ENCODE results near the gene GPR4. TPM values are rescaled to one million over a fixed set of nuclear protein-coding genes. Genes with fewer than 3 reads are reported as not detected.
A peak's percentile ranks its signal among the peaks of the same experiment; 100 is the strongest.

Gene GPR4
- total and polyA plus RNA-seq, 2 of the 4 experiments (the other 2 are of a cell fraction): 0.02 TPM; not detected in 1

DNA sequence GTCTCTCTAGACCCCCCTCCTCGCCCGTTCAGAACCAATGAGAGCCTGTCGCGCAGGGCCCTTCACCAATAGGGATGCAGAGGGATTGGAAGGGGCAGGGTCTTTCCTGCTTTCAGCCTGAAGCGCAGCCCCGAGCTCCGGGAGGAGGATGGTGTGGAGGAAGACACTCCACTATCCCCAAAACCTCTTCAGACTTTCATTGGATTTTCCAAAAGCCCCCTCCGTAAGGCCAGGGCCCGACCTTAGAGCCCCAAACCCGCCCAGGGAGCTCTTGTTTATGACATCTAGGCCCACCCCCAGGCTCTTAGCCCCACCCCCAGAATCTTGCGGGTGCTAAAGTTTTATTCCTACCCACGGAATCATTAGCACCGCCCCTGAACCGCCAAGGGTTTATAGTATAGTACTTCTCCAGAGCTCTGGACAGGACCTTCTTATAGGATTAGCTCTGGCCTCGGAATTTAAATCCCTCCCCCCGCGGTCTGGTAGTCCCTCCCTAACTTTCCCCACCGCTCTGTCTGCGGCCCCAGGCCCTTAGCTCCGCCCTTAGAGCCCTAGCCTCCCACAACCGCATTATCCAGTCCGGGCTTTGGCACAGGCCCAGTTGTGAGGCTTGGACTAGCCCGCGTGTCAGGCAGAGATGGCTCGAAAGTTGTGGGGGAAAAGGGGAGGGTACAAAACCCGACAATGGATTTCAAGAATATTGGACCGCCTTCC is 43.8 kb upstream of the GPR4 start:
- no peaks in the 10 kb centered on the region for H3K9me1 ChIP-seq (ENCODE audit: insufficient read depth, low read length)
- no peak for TF ChIP-seq RAD21 (IDR thresholded peaks at IDR 0.05; ENCODE audit: low read length)
- peak; percentile 56; the same call in 1 of the 2 replicates for TF ChIP-seq RFX5 (IDR thresholded peaks at IDR 0.05; ENCODE audit: low read depth, low read length)
- peak; percentile 40; the same call in 1 of the 2 replicates for TF ChIP-seq FOS (IDR thresholded peaks at IDR 0.05; ENCODE audit: low read depth, low read length)
- ATAC-seq (ENCODE audit: low read depth) (peak; percentile 86), DNase-seq (peak; percentile 80)
- H2AK5ac ChIP-seq (ENCODE audit: low read depth, low read length): no peak overlapping the region
- peaks cover 10% of the 10 kb centered on the region for H3K4me1 ChIP-seq (ENCODE audit: control insufficient read depth, insufficient read depth, low read length)
- H3K4ac ChIP-seq (ENCODE audit: low read depth, low read length): no peak overlapping the region
- no peak overlapping the region for H2BK15ac ChIP-seq (ENCODE audit: low read depth, low read length)
- no peak overlapping the region for H3K14ac ChIP-seq (replicated peaks; ENCODE audit: low read depth, low read length)
- H2AK9ac ChIP-seq (replicated peaks; ENCODE audit: low read depth, low read length, poor library complexity): peak overlapping the region; percentile 12
- BruUV-seq (replicated peaks): no TSS peak
- no peak overlapping the region for H3K18ac ChIP-seq (ENCODE audit: low read depth, low read length)
- peak overlapping the region; percentile 19 to 27; a peak in 1 of 4 replicates for H4K8ac ChIP-seq (ENCODE audit: low read depth in 2 of 2, low read length in 2 of 2)
- WGBS, 2 experiments (ENCODE audit: extremely low coverage in 2 of 2, insufficient read length in 1 of 2): 0% methylated on average over 4 of the region's 27 CpGs; no CpG with 5 or more reads in 1 of the 2 experiments
- H3K79me1 ChIP-seq (ENCODE audit: low read depth in 1 of 2, low read length in 2 of 2): 0 out of 4 replicates have a peak, but pooled peaks cover 0 to 5% of the 10 kb centered on the region in 2 experiments
- H3K4me2 ChIP-seq (ENCODE audit: low read depth, low read length): peak overlapping the region; percentile 67
- H4K5ac ChIP-seq (ENCODE audit: low read depth, low read length): no peak overlapping the region
- ChIA-PET CTCF (interaction anchor here (0.7 kb wide), 1 partner anchor 197 kb away, joined by 3 read pairs; no protein-coding TSS in a partner anchor), POLR2A (ENCODE audit: unreplicated experiment) (interaction anchor here (0.6 kb wide), 1 partner anchor 125 kb away, joined by 17 read pairs; no protein-coding TSS in a partner anchor)
- in situ Hi-C loops (cut with MboI; ENCODE audit: low sequenced_read_pairs) (loop anchor here (10.0 kb wide), 1 partner anchor 121 kb away; no protein-coding TSS in a partner anchor), dilution Hi-C loops (cut with HindIII; ENCODE audit: low sequenced_read_pairs, unreplicated experiment) (no loop called here), intact Hi-C loops (cut with micrococcal nuclease) (no loop called here)
- H3K27ac ChIP-seq (ENCODE audit: insufficient read depth, low read length): no peak overlapping the region
- H3K9me3 ChIP-seq (ENCODE audit: control insufficient read depth, insufficient read depth, low read length): no peaks in the 10 kb centered on the region
- no peak overlapping the region for H3K56ac ChIP-seq (ENCODE audit: extremely low read depth, insufficient read depth, low read length)
- no peaks in the 10 kb centered on the region for H3K36me3 ChIP-seq (ENCODE audit: control insufficient read depth, insufficient read depth, low read length)
- H2AFZ ChIP-seq (replicated peaks; ENCODE audit: low read length, poor library complexity): peak overlapping the region; percentile 84
- H4K91ac ChIP-seq (ENCODE audit: insufficient read depth, low read depth, low read length): 0 out of 2 replicates have a peak overlapping the region, but pooled peaks have one; percentile 2
- H2BK20ac ChIP-seq (ENCODE audit: low read depth, low read length): no peak overlapping the region
- no peak overlapping the region for H2BK5ac ChIP-seq (ENCODE audit: low read depth, low read length, poor library complexity, severe bottlenecking)
- H3K23ac ChIP-seq (ENCODE audit: low read depth, low read length): no peak overlapping the region
- H3K27me3 ChIP-seq (ENCODE audit: control insufficient read depth, insufficient read depth, low read length): peaks cover under 1% of the 10 kb centered on the region
- H4K20me1 ChIP-seq (ENCODE audit: insufficient read depth, low read length): peaks cover 3% of the 10 kb centered on the region; the same call in 1 of the 2 replicates
- H3K9ac ChIP-seq (ENCODE audit: low read depth, low read length): no peak overlapping the region
- H2BK120ac ChIP-seq (ENCODE audit: low read depth, low read length): no peak overlapping the region
- H3K4me3 ChIP-seq (ENCODE audit: insufficient read depth, low read depth, low read length): peak overlapping the region; percentile 48
